Peyer's patch (tissue), 4 donors: ENCODE results near the gene GINS2. TPM values are rescaled to one million over a fixed set of nuclear protein-coding genes. Genes with fewer than 3 reads are reported as not detected.

ENCODE experiments used
- DNase-seq, 3 donors: peaks; one replicate each; pipeline ENCODE4 v3.0.0-alpha.2; 2017 to 2019
- H3K27ac ChIP-seq, 4 donors: fragments of 200-600 bp; sonication (generic); one replicate each; pipeline ENCODE4 v1.5.1; 2016 to 2019
- H3K27me3 ChIP-seq, 2 donors: fragments of 200-600 bp; sonication (generic); one replicate each; pipeline ENCODE4 v1.5.1; 2019
- H3K36me3 ChIP-seq, 3 donors: fragments of 200-600 bp; sonication (generic); one replicate each; pipeline ENCODE4 v1.5.1; 2016 to 2019
- H3K4me1 ChIP-seq, 4 donors: fragments of 200-600 bp; sonication (generic); one replicate each; pipeline ENCODE4 v1.5.1; 2016 to 2019
- H3K4me3 ChIP-seq, 4 donors: fragments of 200-600 bp; sonication (generic); 1 replicate in 3 of 4; 2 replicates in 1 of 4; pipeline ENCODE4 v1.5.1; 2016 to 2019; ENCODE audit warnings: mild to moderate bottlenecking in 1 of 4
- H3K9me3 ChIP-seq, 4 donors: fragments of 200-600 bp; sonication (generic); one replicate each; pipeline ENCODE4 v1.5.1; 2016 to 2019; ENCODE audit warnings: mild to moderate bottlenecking in 1 of 4
- CTCF ChIP-seq, 6 experiments: fragments of 450-650 bp in 4 of 6; fragments of 200-600 bp in 2 of 6; sonication (generic) in 1 of 6; IDR thresholded peaks; one replicate each; pipeline ENCODE4 v1.5.1; 2017 to 2019; ENCODE audit warnings: antibody characterized with exemption in 6 of 6, mild to moderate bottlenecking in 3 of 6, moderate library complexity in 1 of 6
- POLR2A ChIP-seq, 2 donors: fragments of 450-650 bp; IDR thresholded peaks; one replicate each; pipeline ENCODE4 v1.5.1; 2017; ENCODE audit warnings: antibody characterized with exemption in 2 of 2, mild to moderate bottlenecking in 2 of 2, moderate library complexity in 2 of 2
- total RNA-seq, 4 donors: library from RNA; depleted of rRNA; stranded (reverse); fragments of >200 nt; gene quantifications; one replicate each; pipeline ENCODE4 v1.1.0, GENCODE V29; 2016

The GINS2 gene
- total RNA-seq, 4 donors from 2014 or later: 2.9 to 10.7 (median 5.2) TPM

GRCh38 chr16:85695196-85696128 is 6.7 kb upstream of the GINS2 start:
- Histone ChIP-seq H3K9me3 (no peaks in the 10 kb centered on the region), H3K4me1 (no peaks in the 10 kb centered on the region), H3K36me3 (no peaks in the 10 kb centered on the region), H3K4me3 (no peak overlapping the region), H3K27me3 (no peaks in the 10 kb centered on the region), H3K27ac (no peak overlapping the region)
- TF ChIP-seq CTCF (IDR thresholded peaks at IDR 0.05) (no peak), POLR2A (IDR thresholded peaks at IDR 0.05) (no peak)
- no peak for DNase-seq

- Histone ChIP-seq H3K4me1 (peaks cover 0 to 27% (median 5%) of the 10 kb centered on the region in 4 donors), H3K4me3 (no peak overlapping the region), H3K27me3 (no peaks in the 10 kb centered on the region), H3K27ac (no peak overlapping the region), H3K9me3 (peaks cover 0 to 6% (median 0%) of the 10 kb centered on the region in 4 donors), H3K36me3 (no peaks in the 10 kb centered on the region)
- TF ChIP-seq CTCF (IDR thresholded peaks at IDR 0.05): no peak
- no peak for TF ChIP-seq POLR2A (IDR thresholded peaks at IDR 0.05)
- no peak for DNase-seq
Observed at GRCh38 chr16:85690469-85691064, 1.8 kb upstream of the GINS2 start.

GRCh38 chr16:85689950-85690320 is 1.2 kb upstream of the GINS2 start:
- H3K4me3 ChIP-seq: no peak overlapping the region
- H3K4me1 ChIP-seq: peaks cover 0 to 27% (median 5%) of the 10 kb centered on the region in 4 donors
- TF ChIP-seq POLR2A (IDR thresholded peaks at IDR 0.05): no peak
- no peak for TF ChIP-seq CTCF (IDR thresholded peaks at IDR 0.05)
- H3K27me3 ChIP-seq: no peaks in the 10 kb centered on the region
- H3K36me3 ChIP-seq: no peaks in the 10 kb centered on the region
- peaks cover 0 to 6% (median 0%) of the 10 kb centered on the region in 4 donors for H3K9me3 ChIP-seq
- DNase-seq: no peak
- no peak overlapping the region for H3K27ac ChIP-seq

GRCh38 chr16:85689285-85689949 is 663 bp upstream of the GINS2 start:
- H3K9me3 ChIP-seq: peaks cover 0 to 6% (median 0%) of the 10 kb centered on the region in 4 donors
- peaks cover 0 to 27% (median 5%) of the 10 kb centered on the region in 4 donors for H3K4me1 ChIP-seq
- no peaks in the 10 kb centered on the region for H3K27me3 ChIP-seq
- H3K4me3 ChIP-seq: peak overlapping the region; percentile 60 to 91 (median 65)
- TF ChIP-seq POLR2A (IDR thresholded peaks at IDR 0.05) (no peak), CTCF (IDR thresholded peaks at IDR 0.05) (no peak)
- no peak overlapping the region for H3K27ac ChIP-seq
- no peaks in the 10 kb centered on the region for H3K36me3 ChIP-seq
- no peak for DNase-seq

GRCh38 chr16:85687651-85688471 is 893 bp downstream of the GINS2 start:
- DNase-seq: no peak
- TF ChIP-seq POLR2A (IDR thresholded peaks at IDR 0.05) (no peak), CTCF (IDR thresholded peaks at IDR 0.05) (peak in 2 of 6 experiments; percentile 2 to 11)
- Histone ChIP-seq H3K27ac (peak overlapping the region in 2 of 4 donors; percentile 7 to 43), H3K27me3 (no peaks in the 10 kb centered on the region), H3K4me3 (peak overlapping the region; percentile 60 to 91 (median 65)), H3K4me1 (peaks cover 0 to 27% (median 5%) of the 10 kb centered on the region in 4 donors), H3K9me3 (peaks cover 0 to 6% (median 0%) of the 10 kb centered on the region in 4 donors), H3K36me3 (no peaks in the 10 kb centered on the region)
